Measurements from ENCODE around the gene NHSL1.
"Not testable (repeated sequence)": the region's sequence is repeated elsewhere in the genome, so short reads cannot be mapped to it uniquely, and the experiment has no call there.

NHSL1 gene

DNA sequence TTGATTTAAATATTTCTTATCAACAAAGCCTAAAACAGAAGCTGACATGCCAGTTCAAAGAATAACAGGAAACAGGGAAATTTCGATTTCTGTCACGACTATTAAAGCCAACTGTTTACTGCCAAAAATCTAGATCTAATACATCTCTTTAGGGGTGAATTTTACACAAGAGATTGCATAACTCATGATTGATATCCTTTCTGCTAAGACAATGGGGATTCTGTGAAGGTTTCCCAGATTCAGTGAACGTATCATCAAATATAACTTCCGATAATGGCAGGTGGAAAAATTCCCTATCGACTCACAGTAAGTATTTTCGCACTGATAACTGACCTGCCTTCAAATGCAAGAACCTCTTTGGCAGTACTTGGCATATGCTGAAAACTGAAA is 42.9 kb downstream of the NHSL1 start:
- no peak for DNase-seq

DNA sequence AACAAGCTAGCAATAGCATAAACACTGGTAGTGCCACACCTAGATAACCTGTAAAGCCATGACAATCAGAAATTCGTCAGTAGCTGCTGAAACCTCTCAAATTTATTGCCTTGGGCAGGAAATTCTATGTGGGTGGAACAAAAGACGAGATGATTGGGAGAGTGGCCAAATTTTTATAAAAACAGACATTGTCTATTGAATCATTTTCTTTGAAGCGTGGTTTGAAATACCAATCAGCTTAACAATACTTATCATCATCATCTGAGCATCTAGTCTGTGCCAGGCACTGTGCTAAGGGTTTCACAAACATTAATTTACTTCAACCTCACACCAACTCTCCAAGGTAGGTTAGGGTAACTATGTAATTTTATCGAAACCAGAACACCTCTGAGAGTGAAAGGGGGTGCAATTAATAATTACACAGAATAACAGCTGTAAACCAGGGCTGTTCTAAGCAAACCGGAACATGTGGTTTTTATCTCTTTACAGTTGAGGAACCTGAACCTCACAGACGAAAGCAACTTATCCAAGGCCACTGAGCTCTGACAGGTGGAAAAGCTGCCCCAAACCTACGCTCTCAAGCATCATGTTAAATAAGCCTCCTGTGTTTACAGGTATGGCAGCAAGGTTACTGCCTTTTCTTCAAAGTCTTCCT is 43.4 kb downstream of the NHSL1 start:
- peak; percentile 16 for DNase-seq

DNA sequence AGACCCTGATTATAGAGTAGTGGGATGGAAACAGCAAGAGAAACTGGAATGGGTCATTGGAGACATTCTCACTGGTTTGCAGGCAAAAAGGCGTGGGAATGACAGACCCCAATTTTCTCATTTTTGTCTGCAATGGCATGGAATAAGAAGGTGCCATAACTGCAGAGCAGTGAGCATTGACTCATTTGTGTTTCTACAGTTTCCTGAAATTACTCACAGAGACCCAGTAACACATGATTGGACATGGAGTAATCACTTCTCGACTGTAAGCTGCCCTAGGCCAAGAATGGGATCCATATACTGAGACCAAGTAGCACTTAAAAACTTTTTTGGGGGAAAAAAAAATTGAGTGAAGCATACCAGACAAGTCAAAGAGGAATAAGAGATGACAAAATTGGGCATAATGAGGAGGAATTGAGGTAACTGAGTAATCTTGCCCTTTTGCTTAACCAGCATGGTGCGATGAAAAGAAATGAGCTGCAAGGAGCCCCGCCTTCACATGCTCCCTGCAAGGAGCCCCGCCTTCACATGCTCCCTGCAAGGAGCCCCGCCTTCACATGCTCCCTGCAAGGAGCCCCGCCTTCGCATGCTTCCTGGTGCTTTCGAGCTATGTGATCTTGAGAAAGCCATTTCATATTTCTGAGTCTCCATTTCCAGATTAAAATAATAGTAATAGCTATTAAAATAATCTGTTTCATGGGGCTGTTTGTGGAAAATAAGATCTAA is 44.1 kb downstream of the NHSL1 start:
- peak; percentile 62 for DNase-seq

DNA sequence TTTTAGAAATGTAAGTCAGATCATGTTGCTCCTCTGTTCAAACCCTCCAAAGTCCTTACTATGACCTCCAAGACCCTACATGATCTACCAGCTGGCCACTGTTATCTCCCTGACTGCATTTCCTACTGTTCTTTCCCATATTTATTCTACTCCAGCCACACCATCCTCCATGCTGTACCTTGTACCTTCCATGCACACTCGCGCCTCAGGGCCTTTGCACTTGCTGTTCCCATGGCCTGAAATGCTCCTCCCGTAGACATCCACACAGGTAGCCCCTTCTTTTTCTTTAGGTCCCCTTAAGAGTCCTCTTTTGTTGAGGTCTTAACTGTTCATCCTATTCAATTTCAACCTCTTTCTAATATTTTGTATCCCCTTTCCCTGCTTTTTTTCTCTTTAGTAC is 48.3 kb downstream of the NHSL1 start:
- no peak for DNase-seq

DNA sequence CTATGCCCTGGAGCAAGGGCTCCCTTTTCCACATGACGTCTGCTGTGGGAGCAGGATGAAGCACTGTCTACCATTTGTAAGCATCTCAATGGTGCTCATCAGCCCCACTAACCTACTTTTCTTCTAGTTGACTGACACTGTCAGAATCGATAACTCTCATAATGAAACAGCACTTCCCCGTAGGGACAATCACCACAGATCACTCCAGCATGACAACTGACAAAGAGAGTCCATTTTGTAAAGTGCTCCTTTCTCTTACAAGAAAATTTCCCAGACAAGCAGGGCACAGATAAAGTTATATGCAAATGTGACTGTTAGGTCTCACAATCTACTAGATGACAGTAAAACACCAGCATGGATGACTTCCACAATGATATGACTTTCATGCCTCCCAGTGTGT is 48.8 kb downstream of the NHSL1 start:
- no peak for DNase-seq

DNA sequence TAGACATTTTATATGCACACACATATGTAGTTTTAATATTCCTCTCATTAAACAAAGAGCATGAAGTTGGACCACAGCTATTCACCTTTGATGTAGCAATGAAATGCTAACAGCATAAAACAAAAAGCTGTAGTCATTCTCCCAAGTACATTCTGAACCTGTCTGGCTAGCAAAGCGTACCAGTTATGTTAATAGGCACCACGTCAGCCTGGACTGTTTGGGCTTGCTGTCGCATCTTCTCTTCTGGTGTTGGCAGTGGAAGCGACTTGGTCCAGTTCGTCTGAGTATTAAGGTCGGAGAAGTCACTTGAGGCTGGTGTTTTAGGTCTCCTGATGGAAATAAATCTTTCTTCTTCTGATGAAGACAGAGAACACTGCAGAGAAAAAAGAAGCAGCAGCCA is 52.5 kb downstream of the NHSL1 start:
- no peak for DNase-seq

DNA sequence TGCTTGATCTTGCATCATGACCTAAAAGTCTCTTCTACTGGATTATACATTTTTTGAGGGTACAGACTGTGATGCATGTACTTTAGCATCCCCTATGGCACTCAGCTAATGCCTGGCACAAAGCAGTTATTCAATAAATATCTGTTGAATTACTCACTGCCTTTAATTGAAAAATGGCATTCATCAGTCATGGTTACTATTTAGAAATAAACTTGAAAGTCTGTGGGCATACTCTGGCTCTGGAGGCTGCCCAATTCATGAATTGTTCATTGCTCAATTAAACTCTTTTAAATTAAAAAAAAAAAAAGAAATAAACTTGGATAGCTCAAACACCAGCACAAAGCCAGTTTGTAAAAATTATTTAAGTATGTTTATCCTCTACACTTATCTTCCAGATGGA is 55.3 kb downstream of the NHSL1 start:
- DNase-seq: no peak

DNA sequence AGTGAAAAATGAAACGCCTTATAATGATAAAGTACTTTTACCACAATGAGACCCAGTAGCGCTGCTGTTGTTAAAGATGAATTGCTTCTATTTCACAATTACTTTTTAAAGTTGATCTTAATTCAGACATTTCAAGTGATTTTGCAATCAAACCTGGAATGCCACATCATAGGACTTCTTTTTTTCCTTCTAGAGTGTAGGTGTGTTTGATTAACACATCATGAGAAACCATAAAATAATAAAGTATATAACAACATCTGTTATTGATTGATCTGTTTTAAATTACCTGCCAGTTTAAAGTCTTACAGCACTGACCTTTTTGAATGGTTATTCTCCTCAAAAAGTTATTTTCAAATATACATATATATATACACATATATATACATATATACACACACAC is 56.6 kb downstream of the NHSL1 start:
- no peak for DNase-seq

DNA sequence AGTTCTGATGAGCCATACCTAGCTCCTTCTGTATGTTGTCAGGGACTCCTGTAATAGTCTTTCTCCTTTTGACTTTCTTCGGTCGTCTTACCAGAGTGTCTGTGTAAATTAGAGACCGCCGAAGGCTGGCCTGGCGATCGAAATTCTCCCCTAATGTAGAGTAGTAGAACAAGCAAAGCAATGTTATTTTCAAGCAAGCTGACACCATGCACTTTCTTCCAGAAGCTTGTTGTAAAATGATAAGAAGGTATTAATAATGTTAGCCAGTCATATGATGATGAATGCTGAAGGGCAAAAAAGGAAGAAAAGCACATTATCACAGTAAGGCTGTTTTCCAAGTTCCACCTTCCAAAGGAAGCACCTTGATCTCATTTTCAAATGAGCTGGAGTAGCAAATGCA is 57.3 kb downstream of the NHSL1 start:
- no peak for DNase-seq

DNA sequence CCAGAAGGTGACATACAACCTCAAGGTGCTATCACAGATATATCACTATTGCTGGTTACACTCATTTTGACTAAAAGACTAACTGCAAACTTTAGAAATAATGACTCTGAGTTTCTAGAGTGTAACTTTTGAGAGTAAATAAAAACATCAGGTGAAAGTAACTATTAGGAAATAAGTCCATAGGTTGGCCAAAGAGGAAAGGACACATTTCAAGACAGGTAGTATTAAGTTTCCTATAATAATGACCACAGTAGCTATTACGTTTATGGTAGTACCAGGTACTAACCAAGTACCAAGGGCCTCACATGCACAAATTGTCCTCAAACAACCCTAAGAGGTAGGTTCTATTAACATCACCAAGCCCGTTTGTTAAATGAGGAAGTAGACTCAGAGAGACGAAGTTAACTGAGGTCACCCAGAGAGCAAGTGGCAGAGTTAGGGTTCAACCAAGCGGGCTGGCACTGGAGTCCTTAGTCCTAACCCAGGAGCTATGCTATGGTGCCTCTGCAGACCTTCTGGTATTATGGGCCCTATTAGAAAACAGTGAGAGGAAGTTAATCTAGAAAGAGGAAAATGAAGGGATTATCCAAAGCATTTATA is 58.4 kb downstream of the NHSL1 start:
- DNase-seq: no peak

DNA sequence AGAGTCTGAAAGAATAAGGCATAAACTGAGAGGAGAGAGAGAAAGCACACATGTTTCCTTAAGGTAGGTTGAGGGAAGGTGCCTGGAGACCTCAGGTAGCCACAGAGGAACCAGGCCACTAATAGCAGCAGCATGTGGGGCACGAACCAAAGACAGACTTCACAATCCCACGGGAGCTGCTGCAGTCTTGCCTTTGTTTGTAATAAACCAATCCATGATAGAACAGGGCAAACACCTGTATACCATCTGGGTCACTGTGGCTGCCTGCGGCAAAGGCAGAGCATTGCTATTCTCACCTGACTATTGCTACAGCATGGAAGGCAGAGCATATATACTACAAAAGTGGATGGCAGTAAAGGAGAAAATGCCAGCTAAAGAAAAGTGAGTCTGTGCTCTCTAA is 59.0 kb downstream of the NHSL1 start:
- no peak for DNase-seq

DNA sequence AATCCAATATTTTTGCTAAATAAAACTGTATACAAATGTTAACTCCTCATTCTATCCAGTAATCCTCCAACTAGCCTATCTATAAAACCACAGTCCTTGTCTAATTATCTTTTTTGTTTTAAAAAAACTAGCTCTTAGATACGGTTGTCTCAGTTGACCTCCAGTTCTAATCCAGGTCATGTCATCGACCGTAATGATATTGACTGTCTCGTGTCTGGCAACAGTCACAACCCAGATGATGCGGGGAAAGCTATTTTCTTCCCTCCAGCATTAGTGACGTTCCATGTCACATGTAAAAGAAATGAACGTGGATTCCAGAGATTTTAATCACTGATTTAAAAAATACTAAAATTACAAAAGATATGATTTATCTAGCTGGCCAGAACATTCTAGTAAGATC is 59.7 kb downstream of the NHSL1 start:
- no peak for DNase-seq

DNA sequence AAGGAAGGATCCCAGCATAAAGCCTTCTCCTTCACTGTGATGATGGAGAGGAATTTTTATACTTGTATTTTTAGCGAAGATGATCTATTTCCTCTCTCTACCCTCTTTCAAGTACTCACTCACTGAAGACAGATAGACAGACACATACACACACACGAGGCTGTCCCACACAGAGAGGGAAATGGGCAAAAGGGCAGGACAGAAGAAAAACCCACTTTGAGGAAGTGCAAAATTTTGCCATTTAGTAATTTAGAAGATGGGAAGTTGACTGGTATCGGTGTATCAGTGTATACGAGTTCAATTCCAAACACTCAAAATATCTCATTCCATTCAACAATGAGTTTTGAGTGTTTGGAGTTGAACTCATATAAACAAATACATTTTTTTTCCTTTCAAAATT is 64.4 kb downstream of the NHSL1 start:
- no peak for DNase-seq

DNA sequence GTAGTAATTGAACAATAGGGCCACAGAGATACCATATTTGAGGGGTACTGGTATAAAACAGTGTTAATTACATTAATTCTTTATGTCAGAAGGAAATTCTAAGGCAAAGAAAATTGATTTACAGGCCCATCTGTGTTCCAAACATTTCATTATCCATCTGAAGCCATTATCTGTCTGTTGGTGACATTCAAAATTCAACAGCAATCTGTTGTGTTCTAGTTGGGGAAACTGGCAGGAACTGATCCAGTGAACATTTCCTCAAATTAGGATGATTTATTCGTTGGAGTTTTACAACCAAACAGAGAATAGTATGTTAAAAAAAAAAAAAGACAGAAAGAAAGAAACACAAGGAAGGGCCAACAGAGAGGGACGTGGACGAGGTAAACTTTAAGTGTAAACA is 65.2 kb downstream of the NHSL1 start:
- no peak for DNase-seq

DNA sequence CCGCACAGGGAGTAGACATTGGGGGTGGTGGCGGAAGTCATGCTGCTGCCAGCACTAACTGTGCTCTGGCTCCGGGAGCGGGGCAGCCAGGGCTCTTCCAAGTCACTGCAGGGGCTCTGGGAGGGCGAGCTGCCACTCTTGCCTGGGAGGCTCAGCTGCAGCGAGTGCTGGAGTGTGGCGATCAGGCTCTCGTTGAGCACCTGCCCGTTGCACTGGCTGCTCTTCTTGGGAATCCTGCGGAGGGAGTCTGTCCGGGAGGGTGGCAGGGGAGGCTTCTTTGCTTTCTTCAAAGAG is 67.3 kb downstream of the NHSL1 start:
- DNase-seq: no peak

DNA sequence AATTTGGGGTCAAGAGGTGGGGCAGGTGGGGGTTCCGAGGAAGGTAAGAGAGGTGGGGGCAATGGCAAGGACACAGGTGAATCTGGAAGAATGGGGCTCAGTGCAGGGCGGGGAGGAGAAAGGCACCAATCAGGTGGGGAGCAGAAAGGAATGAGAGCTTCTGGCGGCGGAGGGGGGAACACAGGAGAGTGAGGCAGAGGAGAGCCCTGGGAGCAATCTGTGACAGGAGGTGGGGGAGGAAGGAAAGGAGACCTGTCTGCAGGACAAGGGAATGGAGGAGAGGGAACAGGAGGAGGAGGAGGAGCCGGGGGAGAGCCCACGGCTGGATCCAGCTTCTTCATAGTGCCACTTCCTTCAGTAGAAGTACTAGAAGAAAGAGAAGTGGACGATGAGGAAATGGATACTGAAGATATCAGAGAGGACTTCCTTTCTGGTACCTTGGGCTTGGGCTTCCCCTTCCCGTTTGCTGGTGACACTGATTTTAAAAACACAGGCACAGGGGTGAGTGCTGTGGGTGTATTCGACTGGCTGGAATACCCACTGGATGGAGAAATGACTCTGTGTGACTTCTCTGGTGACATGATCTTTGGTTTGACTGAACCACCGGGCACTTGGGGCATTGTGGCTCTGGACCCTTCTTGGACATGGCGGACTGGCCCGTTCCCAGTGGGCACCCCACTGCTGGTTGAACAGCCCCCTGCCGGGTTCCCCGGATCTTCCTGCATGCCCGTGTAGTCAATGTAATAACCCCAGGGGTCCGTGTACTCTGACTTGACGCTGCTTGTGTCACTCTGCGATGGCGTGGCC is 67.8 kb downstream of the NHSL1 start:
- no peak for DNase-seq

DNA sequence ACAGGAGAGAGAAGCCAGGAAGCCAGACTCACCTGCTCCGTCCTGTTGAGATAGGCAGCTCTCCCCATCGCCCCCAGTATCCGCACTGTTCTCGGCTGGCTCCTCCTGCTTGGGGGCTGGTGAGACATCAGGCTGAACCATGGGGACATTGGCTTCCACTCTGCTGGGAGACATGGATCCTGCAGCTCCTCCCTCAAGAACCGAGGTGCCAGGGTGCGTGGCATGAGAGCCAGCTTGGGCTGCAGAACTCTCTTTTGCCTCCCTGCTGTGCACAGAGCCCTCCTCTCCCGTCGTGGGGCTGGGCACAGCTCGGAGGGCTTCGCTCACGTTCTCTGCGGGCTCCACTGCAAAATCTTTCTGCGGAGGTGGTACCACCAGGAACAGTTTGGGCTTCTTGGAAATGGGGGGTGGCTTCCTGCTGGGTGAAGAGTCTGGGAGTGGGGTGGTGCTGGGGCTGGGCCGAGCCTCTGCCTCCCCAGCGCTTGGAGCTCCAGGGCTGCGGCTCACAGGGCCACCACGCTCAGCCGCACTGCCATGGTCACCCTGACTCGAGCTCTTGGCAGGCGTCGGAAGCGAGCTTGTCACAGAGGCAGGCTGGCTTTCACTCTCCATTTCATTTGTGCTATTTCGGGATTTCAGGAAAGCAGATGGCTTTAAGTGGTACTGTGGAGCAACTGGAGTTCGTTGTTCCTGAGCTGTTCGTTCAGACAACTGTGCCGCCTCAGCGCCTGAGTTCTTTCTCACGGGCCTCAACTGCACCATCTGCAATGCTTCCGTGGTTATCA is 68.7 kb downstream of the NHSL1 start:
- DNase-seq: no peak

DNA sequence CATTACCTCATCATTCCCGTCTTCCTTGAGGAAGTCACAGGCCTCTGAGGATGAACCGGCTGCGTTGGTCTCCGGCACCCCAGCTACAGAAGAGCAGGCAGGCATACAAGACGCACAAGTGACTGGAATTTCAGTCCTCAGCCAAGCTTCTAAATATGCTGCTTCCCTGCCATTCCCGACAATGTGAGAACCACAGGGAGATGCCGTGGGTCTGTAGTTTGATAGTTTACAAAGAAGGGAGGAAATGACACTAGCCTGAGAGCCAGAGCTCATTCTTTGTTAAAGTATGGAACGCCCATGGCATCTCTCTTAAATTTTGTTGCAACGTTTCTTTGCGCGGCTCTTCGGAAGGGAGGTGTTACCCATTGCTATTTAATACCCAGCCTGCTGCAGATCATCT is 69.5 kb downstream of the NHSL1 start:
- DNase-seq: no peak

DNA sequence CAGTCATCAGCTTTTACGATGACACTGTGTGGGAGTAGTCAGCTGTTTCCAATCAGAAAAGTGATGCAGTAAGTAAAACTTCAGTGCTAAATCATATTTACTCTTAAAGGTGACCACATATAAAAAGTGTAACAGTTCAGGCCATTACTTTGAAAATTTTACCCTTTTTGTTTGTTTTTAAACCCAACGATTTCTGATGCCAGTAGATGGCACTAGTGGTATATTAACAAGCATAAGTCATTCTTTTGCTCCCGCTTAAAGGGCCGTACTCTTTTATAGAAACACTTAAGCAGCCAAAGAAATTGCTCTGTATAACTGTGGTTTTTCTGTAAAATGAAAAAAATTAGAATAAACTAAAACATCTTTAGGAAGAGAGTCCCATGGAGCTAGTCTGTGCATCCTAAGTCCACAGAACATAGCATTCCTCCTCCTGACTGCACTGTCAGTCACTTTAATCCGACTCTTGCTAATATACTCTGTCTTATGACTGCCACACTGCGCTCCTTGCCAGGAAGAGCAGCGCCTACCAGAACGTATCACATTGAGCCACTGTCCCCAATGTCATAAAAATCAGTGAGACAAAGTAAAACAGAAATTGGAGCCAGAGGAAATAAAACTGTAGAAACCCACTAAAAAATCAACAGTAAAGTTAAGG is 70.2 kb downstream of the NHSL1 start:
- no peak for DNase-seq

DNA sequence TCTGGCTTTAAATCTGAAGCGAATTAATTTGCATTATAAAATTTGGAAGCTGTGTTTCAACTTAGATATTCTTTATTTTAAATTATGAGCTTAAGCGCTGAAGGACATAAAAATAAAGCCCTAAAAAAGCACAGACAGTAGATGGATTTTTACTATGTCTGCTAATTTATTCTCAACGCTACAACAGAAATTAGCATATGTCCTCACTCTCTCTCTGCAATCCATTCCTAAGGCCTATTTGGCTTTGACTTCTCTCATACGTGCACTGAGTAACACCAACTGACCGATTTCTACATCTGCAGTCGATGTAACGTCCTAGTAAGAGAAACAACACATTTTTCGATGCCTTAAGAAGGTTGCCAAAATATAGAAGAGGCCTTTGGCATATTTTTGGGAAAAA is 71.6 kb downstream of the NHSL1 start:
- no peak for DNase-seq

DNA sequence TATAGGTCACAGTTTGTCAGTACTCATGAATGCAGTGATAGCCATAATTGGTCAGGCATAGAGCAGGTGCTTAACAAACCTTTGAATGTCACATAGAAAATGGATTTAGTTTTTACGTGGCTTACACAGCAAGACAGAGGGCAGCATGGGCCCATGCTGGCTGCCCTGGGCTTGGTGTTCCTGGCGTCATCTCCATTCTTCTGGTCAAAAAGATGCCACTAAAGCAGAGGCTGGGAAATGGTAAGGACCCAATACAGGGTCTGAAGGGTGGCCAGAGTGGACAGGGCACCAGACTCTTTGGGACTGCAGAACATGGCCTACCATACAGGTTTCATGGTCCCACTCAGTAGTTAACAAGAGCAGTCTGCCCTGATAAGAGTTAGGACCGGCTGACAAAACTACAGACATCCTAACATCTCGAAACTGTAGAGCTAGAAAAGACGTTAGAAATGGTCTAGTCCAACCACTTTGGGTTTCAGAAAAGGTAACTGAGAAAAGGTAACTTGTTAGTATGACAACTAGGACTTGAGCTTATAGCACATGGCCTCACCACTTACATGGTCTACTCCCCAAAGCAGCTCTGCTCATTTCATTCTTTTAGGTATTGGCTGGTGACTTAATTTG is 72.7 kb downstream of the NHSL1 start:
- no peak for DNase-seq

DNA sequence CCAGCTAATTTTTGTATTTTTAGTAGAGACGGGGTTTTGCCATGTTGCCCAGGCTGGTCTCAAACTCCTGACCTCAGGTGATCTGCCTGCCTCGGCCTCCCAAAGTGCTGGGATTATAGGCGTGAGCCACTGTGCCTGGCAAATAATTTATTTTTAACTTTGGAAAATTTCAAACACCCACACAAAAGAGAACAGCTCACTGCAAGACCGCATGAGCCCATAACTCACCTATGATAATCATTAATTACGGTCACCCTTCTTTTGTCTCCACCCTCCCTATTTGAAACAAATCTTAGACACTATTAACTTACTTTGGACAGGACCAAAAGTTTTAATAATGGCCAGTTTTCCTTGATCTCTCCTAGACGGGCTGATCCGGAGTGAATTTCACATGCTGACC is 74.0 kb downstream of the NHSL1 start:
- DNase-seq: not testable (repeated sequence)
